HepG2 (cell line): Measurements from ENCODE around the gene LDHB. TPM values are rescaled to one million over a fixed set of nuclear protein-coding genes. Genes with fewer than 3 reads are reported as not detected.
"Not testable (repeated sequence)": the region's sequence is repeated elsewhere in the genome, so short reads cannot be mapped to it uniquely, and the experiment has no call there.

Experiments
- ATAC-seq: fragments of 200-7000 bp; cut with Tn5 transposase; 3 replicates; pipeline ENCODE4 v1.9.1; 2020; ENCODE audit warnings: mild to moderate bottlenecking, moderate library complexity
- BruUV-seq: library from RNA; stranded (reverse); fragments of 400-500 nt; replicated peaks from 2 replicates; lab custom pipeline; 2021; lab: Mats Ljungman, UMichigan
- CTCF ChIA-PET: fragments of 300-600 bp; formaldehyde crosslinking; extraction: SDS; loops from one replicate; lab custom pipeline; 2021; ENCODE audit warnings: low total read pairs, inconsistent platforms, low intra/inter-chr PET ratio; lab: Yijun Ruan, JAX
- POLR2A ChIA-PET: fragments of 350-600 bp; sonication (Branson Sonifier 250); formaldehyde crosslinking; loops from one replicate; lab custom pipeline; 2020; ENCODE audit warnings: antibody characterized with exemption, inconsistent platforms; lab: Yijun Ruan, JAX
- DNase-seq: peaks from one replicate; pipeline ENCODE4 v3.0.0-alpha.2; 2015; ENCODE audit warnings: low spot score
- FAIRE-seq: peaks from 3 replicates; lab custom pipeline; 2011; peaks lifted over from hg19 to GRCh38; lab: Jason Lieb, UNC
- H2AFZ ChIP-seq: one replicate; pipeline ENCODE4 v1.6.1; 2011; ENCODE audit warnings: low read length, inconsistent platforms
- H3K27ac ChIP-seq: fragments of 300-600 bp; 3 replicates; pipeline ENCODE4 v1.8.0; 2011; ENCODE audit warnings: mixed run types, mild to moderate bottlenecking, mixed read lengths, low read length, inconsistent platforms; ENCODE audit not compliant: insufficient read depth; ENCODE audit errors: extremely low read length
- H3K27me3 ChIP-seq, 2 experiments: fragments of 200-600 bp in 1 of 2; 2 replicates in 1 of 2; 3 replicates in 1 of 2; pipeline versions ENCODE4 v1.6.0 to v1.8.0; 2011; ENCODE audit warnings: low read length in 2 of 2, mild to moderate bottlenecking in 2 of 2, moderate library complexity in 2 of 2, inconsistent platforms in 1 of 2; ENCODE audit not compliant: insufficient read depth in 2 of 2, control insufficient read depth in 1 of 2
- H3K36me3 ChIP-seq, 2 experiments: fragments of 200-600 bp in 1 of 2; replicated peaks in 1 of 2; 2 replicates in 1 of 2; 3 replicates in 1 of 2; pipeline versions ENCODE4 v1.5.1 to v1.8.0; 2011; ENCODE audit warnings: low read length in 2 of 2, inconsistent platforms in 1 of 2; ENCODE audit not compliant: insufficient read depth in 2 of 2, control insufficient read depth in 1 of 2
- H3K4me1 ChIP-seq: 2 replicates; pipeline ENCODE4 v1.5.1; 2012; ENCODE audit warnings: low read length, inconsistent platforms; ENCODE audit not compliant: insufficient read depth
- H3K4me2 ChIP-seq: 2 replicates; pipeline ENCODE4 v1.6.0; 2011; ENCODE audit warnings: low read depth, low read length, inconsistent platforms
- H3K4me3 ChIP-seq, 3 experiments: fragments of 200-600 bp in 1 of 3; sonication (generic), shearing (Covaris generic) in 1 of 3; replicated peaks in 1 of 3; 2 replicates each; pipeline ENCODE4 v1.5.1; 2011 to 2016; ENCODE audit warnings: low read length in 3 of 3, inconsistent platforms in 2 of 3, low read depth in 2 of 3, mild to moderate bottlenecking in 2 of 3, control low read depth in 1 of 3, mixed read lengths in 1 of 3; ENCODE audit not compliant: insufficient read depth in 1 of 3
- H3K79me2 ChIP-seq: one replicate; pipeline ENCODE4 v1.6.1; 2011; ENCODE audit warnings: low read length, inconsistent platforms; ENCODE audit not compliant: insufficient read depth
- H3K9ac ChIP-seq: 2 replicates; pipeline ENCODE4 v1.6.0; 2011; ENCODE audit warnings: mild to moderate bottlenecking, low read depth, low read length, inconsistent platforms; ENCODE audit not compliant: insufficient read depth
- H3K9me3 ChIP-seq: 2 replicates; pipeline ENCODE4 v1.5.1; 2012; ENCODE audit warnings: mild to moderate bottlenecking, low read length
- H4K20me1 ChIP-seq: 2 replicates; pipeline ENCODE4 v1.6.0; 2011; ENCODE audit warnings: inconsistent platforms, mild to moderate bottlenecking, low read length, moderate library complexity; ENCODE audit not compliant: insufficient read depth
- LCORL ChIP-seq, 2 experiments: fragments of 450-650 bp in 1 of 2; sonication (generic) in 1 of 2; formaldehyde crosslinking in 1 of 2; IDR thresholded peaks; 2 replicates each; pipeline versions ENCODE4 v1.5.0 to v1.6.1; 2017 to 2020; ENCODE audit warnings: antibody characterized with exemption in 1 of 2, missing genetic modification reagents in 1 of 2
- MYNN ChIP-seq: sonication (generic); formaldehyde crosslinking; IDR thresholded peaks from 2 replicates; pipeline ENCODE4 v1.4.0; 2020; ENCODE audit warnings: mild to moderate bottlenecking, low read depth, missing genetic modification reagents
- REL ChIP-seq: sonication (generic); formaldehyde crosslinking; conservative IDR thresholded peaks from 2 replicates; pipeline ENCODE4 v1.8.0; 2022; ENCODE audit warnings: mild to moderate bottlenecking, missing genetic modification reagents, moderate library complexity
- ZMYM2 ChIP-seq: sonication (generic); formaldehyde crosslinking; IDR thresholded peaks from 2 replicates; pipeline ENCODE4 v1.8.0; 2022; ENCODE audit warnings: mild to moderate bottlenecking, missing genetic modification reagents
- ZNF460 ChIP-seq: sonication (generic); formaldehyde crosslinking; IDR thresholded peaks from 2 replicates; pipeline ENCODE4 v1.5.1; 2020; ENCODE audit warnings: missing genetic modification reagents, mild to moderate bottlenecking, borderline replicate concordance
- ZNF556 ChIP-seq: sonication (generic); formaldehyde crosslinking; IDR thresholded peaks from 2 replicates; pipeline ENCODE4 v1.4.0; 2020; ENCODE audit warnings: mild to moderate bottlenecking, missing genetic modification reagents, borderline replicate concordance
- ZNF558 ChIP-seq: sonication (generic); formaldehyde crosslinking; IDR thresholded peaks from 2 replicates; pipeline ENCODE4 v1.9.0; 2022; ENCODE audit warnings: mild to moderate bottlenecking, missing genetic modification reagents, borderline replicate concordance
- ZNF652 ChIP-seq: IDR thresholded peaks from 2 replicates; pipeline ENCODE4 v1.6.1; 2016; ENCODE audit warnings: low read depth, borderline replicate concordance
- ZNF768 ChIP-seq: sonication (generic); formaldehyde crosslinking; IDR thresholded peaks from 2 replicates; pipeline ENCODE4 v1.4.0; 2020; ENCODE audit warnings: missing genetic modification reagents
- WGBS: methylation state at CpG from one replicate; pipeline ENCODE4 v1.1.6; 2017; ENCODE audit warnings: low lambda C conversion rate; 5-methylcytosine and 5-hydroxymethylcytosine counted together
- in situ Hi-C: cut with HindIII; loops from 2 replicates; pipeline ENCODE4 v1.10.0; 2017; ENCODE audit warnings: low pct_unique_long_range_greater_than_20kb; ENCODE audit not compliant: extremely low pct_ligation_motif_present
- intact Hi-C: fragments of 100-400 bp; cut with micrococcal nuclease; formaldehyde crosslinking; loops from one replicate; pipeline ENCODE4 v1.10.0; 2022; ENCODE audit not compliant: unreplicated experiment
- polyA plus RNA-seq, 8 experiments: library from polyadenylated mRNA; depleted of rRNA in 3 of 8; stranded (reverse) in 7 of 8; unstranded in 1 of 8; fragments of >200 nt; fragmentation: Illumina TruSeq in 4 of 8; extraction: Trizol in 4 of 8; gene quantifications; 2 replicates each; pipeline versions ENCODE4 v1.2.1 to v1.2.3, GENCODE V29; 2011 to 2016; ENCODE audit warnings: low read depth in 4 of 8, missing spikeins in 1 of 8, mixed read lengths in 1 of 8; ENCODE audit not compliant: insufficient read depth in 1 of 8
- total RNA-seq, 5 experiments: library from RNA; depleted of rRNA; stranded (reverse); fragments of >200 nt; fragmentation: Illumina TruSeq; extraction: Trizol; gene quantifications; 2 replicates each; pipeline ENCODE4 v1.2.3, GENCODE V29; 2016; ENCODE audit warnings: low read depth in 1 of 5
- TF ChIP-seq, protein P1 (sequence below): sonication (generic); formaldehyde crosslinking; IDR thresholded peaks from 2 replicates; pipeline ENCODE4 v1.4.0; 2020; ENCODE audit warnings: missing genetic modification reagents, low read depth, mild to moderate bottlenecking, borderline replicate concordance
- TF ChIP-seq, protein P2 (sequence below): sonication (generic); formaldehyde crosslinking; conservative IDR thresholded peaks from 2 replicates; pipeline ENCODE4 v1.8.0; 2022; ENCODE audit warnings: low read depth, missing genetic modification reagents
- TF ChIP-seq, protein P3 (sequence below): sonication (generic); formaldehyde crosslinking; IDR thresholded peaks from 2 replicates; pipeline ENCODE4 v1.4.0; 2020; ENCODE audit warnings: missing genetic modification reagents, borderline replicate concordance

LDHB gene
- total and polyA plus RNA-seq, 2 of the 13 experiments (the other 11 are each of a cell fraction or from before 2014, with no cell fraction given) = 0.08 TPM; not detected in 1

DNA sequence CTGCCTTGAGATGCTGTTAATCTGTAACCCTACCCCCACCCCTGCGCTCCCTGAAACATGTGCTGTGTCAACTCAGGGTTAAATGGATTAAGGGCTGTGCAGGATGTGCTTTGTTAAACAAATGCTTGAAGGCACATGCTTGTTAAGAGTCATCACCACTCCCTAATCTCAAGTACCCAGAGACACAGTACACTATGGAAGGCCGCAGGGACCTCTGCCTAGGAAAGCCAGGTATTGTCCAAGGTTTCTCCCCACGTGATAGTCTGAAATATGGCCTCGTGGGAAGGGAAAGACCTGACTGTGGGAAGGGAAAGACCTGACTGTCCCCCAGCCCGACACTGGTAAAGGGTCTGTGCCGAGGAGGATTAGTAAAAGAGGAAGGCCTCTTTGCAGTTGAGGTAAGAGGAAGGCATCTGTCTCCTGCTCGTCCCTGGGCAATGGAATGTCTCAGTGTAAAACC, 12.6 kb downstream of the LDHB start:
- H2AFZ ChIP-seq, H3K4me1 ChIP-seq, H4K20me1 ChIP-seq, H3K36me3 ChIP-seq, H3K79me2 ChIP-seq, DNase-seq, FAIRE-seq, H3K9me3 ChIP-seq, intact Hi-C loops, H3K27me3 ChIP-seq, in situ Hi-C loops, H3K9ac ChIP-seq, BruUV-seq, ATAC-seq, H3K4me3 ChIP-seq, POLR2A ChIA-PET, H3K4me2 ChIP-seq, H3K27ac ChIP-seq, CTCF ChIA-PET: not testable (repeated sequence)
- WGBS = 15% methylated on average over 7 of the region's 7 CpGs
- TF ChIP-seq ZNF652 (CRISPR knock-in tag) = peak; percentile 57; the same call in 1 of the 2 replicates

DNA sequence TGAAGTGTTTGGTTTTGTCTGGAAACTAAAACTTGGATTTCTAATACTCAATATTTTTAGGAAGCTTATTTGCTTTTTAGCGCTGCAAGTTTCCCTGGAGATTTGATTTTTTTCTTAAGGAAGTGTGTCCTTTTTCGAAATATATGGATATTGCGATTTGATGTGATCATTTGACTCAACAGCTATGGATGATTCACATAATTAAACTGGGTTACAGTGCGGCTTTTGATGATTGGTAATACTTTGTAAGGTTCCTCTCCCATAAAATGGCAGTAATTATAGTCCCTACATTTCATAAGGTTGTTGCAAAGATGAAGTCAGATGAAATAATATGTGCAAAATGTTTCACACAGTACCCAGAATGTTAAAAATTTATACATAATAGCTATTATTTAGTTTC, 13.1 kb downstream of the LDHB start:
- no peak overlapping the region for H2AFZ ChIP-seq
- intact Hi-C loops = no loop called here
- no peak overlapping the region for H3K9ac ChIP-seq
- no peaks in the 10 kb centered on the region for H3K36me3 ChIP-seq
- H4K20me1 ChIP-seq = no peaks in the 10 kb centered on the region
- DNase-seq = no peak
- ATAC-seq = no peak
- H3K27me3 ChIP-seq = no peaks in the 10 kb centered on the region
- ChIA-PET POLR2A (no interaction called here), CTCF (no interaction called here)
- H3K79me2 ChIP-seq = no peaks in the 10 kb centered on the region
- no peak for FAIRE-seq
- H3K4me2 ChIP-seq = no peak overlapping the region
- H3K27ac ChIP-seq = no peak overlapping the region
- in situ Hi-C loops = no loop called here
- no peaks in the 10 kb centered on the region for H3K9me3 ChIP-seq
- H3K4me1 ChIP-seq = no peaks in the 10 kb centered on the region
- BruUV-seq = no TSS peak
- 65% methylated on average over 4 of the region's 4 CpGs for WGBS
- H3K4me3 ChIP-seq = no peak overlapping the region
- TF ChIP-seq ZMYM2 (CRISPR knock-in tag) = no peak
- TF ChIP-seq ZNF460 = no peak
- no peak for TF ChIP-seq ZNF558 (CRISPR knock-in tag)
- TF ChIP-seq ZNF556 = no peak
- no peak for TF ChIP-seq MYNN (CRISPR knock-in tag)
- TF ChIP-seq LCORL (IDR thresholded peaks at IDR 0.05) = no peak
- TF ChIP-seq LCORL (CRISPR knock-in tag; IDR thresholded peaks at IDR 0.05) = no peak
- TF ChIP-seq REL = no peak
- TF ChIP-seq, protein P1, sequence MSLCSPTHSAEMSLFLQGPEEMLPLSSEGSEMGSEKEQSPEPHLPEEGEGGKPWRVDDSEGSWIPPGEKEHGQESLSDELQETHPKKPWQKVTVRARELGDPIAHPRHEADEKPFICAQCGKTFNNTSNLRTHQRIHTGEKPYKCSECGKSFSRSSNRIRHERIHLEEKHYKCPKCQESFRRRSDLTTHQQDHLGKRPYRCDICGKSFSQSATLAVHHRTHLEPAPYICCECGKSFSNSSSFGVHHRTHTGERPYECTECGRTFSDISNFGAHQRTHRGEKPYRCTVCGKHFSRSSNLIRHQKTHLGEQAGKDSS (CRISPR knock-in tag) = no peak
- TF ChIP-seq, protein P2, sequence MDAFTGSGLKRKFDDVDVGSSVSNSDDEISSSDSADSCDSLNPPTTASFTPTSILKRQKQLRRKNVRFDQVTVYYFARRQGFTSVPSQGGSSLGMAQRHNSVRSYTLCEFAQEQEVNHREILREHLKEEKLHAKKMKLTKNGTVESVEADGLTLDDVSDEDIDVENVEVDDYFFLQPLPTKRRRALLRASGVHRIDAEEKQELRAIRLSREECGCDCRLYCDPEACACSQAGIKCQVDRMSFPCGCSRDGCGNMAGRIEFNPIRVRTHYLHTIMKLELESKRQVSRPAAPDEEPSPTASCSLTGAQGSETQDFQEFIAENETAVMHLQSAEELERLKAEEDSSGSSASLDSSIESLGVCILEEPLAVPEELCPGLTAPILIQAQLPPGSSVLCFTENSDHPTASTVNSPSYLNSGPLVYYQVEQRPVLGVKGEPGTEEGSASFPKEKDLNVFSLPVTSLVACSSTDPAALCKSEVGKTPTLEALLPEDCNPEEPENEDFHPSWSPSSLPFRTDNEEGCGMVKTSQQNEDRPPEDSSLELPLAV = no peak
- TF ChIP-seq, protein P3, sequence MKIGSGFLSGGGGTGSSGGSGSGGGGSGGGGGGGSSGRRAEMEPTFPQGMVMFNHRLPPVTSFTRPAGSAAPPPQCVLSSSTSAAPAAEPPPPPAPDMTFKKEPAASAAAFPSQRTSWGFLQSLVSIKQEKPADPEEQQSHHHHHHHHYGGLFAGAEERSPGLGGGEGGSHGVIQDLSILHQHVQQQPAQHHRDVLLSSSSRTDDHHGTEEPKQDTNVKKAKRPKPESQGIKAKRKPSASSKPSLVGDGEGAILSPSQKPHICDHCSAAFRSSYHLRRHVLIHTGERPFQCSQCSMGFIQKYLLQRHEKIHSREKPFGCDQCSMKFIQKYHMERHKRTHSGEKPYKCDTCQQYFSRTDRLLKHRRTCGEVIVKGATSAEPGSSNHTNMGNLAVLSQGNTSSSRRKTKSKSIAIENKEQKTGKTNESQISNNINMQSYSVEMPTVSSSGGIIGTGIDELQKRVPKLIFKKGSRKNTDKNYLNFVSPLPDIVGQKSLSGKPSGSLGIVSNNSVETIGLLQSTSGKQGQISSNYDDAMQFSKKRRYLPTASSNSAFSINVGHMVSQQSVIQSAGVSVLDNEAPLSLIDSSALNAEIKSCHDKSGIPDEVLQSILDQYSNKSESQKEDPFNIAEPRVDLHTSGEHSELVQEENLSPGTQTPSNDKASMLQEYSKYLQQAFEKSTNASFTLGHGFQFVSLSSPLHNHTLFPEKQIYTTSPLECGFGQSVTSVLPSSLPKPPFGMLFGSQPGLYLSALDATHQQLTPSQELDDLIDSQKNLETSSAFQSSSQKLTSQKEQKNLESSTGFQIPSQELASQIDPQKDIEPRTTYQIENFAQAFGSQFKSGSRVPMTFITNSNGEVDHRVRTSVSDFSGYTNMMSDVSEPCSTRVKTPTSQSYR (CRISPR knock-in tag) = no peak
- no peak for TF ChIP-seq ZNF768
